ENCODE results near the gene TXN.

GRCh38 chr9:110206389-110206788, 49.9 kb downstream of the TXN start:
- TF ChIP-seq CTCF (IDR thresholded peaks at IDR 0.05; ENCODE audit: low read length) (no peak), EZH2 (IDR thresholded peaks at IDR 0.05; ENCODE audit: borderline replicate concordance, low read length) (no peak)
